Smooth muscle cell (in vitro differentiated cells): Measurements from ENCODE around the gene CDK14. TPM values are rescaled to one million over a fixed set of nuclear protein-coding genes. Genes with fewer than 3 reads are reported as not detected.

ENCODE experiments used
- DNase-seq: peaks from one replicate; lab custom pipeline; 2025; ENCODE audit not compliant: unreplicated experiment; lab: John Stamatoyannopoulos, UW
- H2AFZ ChIP-seq: fragments of 200-600 bp; sonication (generic); 2 replicates; pipeline ENCODE4 v1.6.0; 2016; ENCODE audit warnings: antibody characterized with exemption, low read depth, mild to moderate bottlenecking
- H3F3A ChIP-seq: fragments of 200-600 bp; sonication (generic); 2 replicates; pipeline ENCODE4 v1.6.0; 2017; ENCODE audit warnings: antibody characterized with exemption, low read depth
- H3K27ac ChIP-seq: fragments of 200-600 bp; sonication (generic); 2 replicates; pipeline ENCODE4 v1.5.1; 2016; ENCODE audit warnings: low read depth, mild to moderate bottlenecking
- H3K27me3 ChIP-seq: fragments of 200-600 bp; sonication (generic); 2 replicates; pipeline ENCODE4 v1.6.1; 2016; ENCODE audit warnings: low read depth, mild to moderate bottlenecking
- H3K36me3 ChIP-seq: fragments of 200-600 bp; sonication (generic); 2 replicates; pipeline ENCODE4 v1.5.1; 2016; ENCODE audit warnings: low read depth
- H3K4me1 ChIP-seq: fragments of 200-600 bp; sonication (generic); 2 replicates; pipeline ENCODE4 v1.5.1; 2016; ENCODE audit warnings: low read depth
- H3K4me2 ChIP-seq: fragments of 200-600 bp; sonication (generic); 2 replicates; pipeline ENCODE4 v1.6.0; 2016; ENCODE audit warnings: mild to moderate bottlenecking
- H3K4me3 ChIP-seq: fragments of 200-600 bp; sonication (generic); 2 replicates; pipeline ENCODE4 v1.5.1; 2016; ENCODE audit warnings: mild to moderate bottlenecking
- H3K79me2 ChIP-seq: fragments of 200-600 bp; sonication (generic); 2 replicates; pipeline ENCODE4 v1.6.0; 2016; ENCODE audit warnings: low read depth, mild to moderate bottlenecking
- H3K9ac ChIP-seq: fragments of 200-600 bp; sonication (generic); 2 replicates; pipeline ENCODE4 v1.6.0; 2016; ENCODE audit warnings: low read depth
- H3K9me3 ChIP-seq: fragments of 200-600 bp; sonication (generic); replicated peaks from 2 replicates; pipeline ENCODE4 v1.5.1; 2016; ENCODE audit warnings: low read depth
- H4K20me1 ChIP-seq: fragments of 200-600 bp; sonication (generic); 2 replicates; pipeline ENCODE4 v1.6.0; 2016; ENCODE audit warnings: low read depth
- CTCF ChIP-seq: fragments of 200-600 bp; sonication (generic); IDR thresholded peaks from 2 replicates; pipeline ENCODE4 v1.5.1; 2017; ENCODE audit warnings: borderline replicate concordance, mild to moderate bottlenecking, antibody characterized with exemption; ENCODE audit not compliant: insufficient read depth, poor library complexity, severe bottlenecking
- WGBS: methylation state at CpG from one replicate; pipeline ENCODE4 v1.1.7; 2016; ENCODE audit warnings: low lambda C conversion rate; 5-methylcytosine and 5-hydroxymethylcytosine counted together
- polyA plus RNA-seq: library from polyadenylated mRNA; unstranded; fragments of >200 nt; fragmentation: Nextera tagmentation; extraction: Ambion mirVana; gene quantifications from 2 replicates; pipeline ENCODE4 v1.2.1, GENCODE V29; 2016
- total RNA-seq: library from RNA; depleted of rRNA; stranded (reverse); fragments of >200 nt; gene quantifications from 2 replicates; pipeline ENCODE4 v1.2.3, GENCODE V29; 2014

The CDK14 gene
- total and polyA plus RNA-seq, 2 experiments from 2014 or later = 4.1 to 5.3 TPM

- Histone ChIP-seq H3K4me1 (peaks cover 51% of the 10 kb centered on the region), H3K27me3 (no peaks in the 10 kb centered on the region), H3K79me2 (no peaks in the 10 kb centered on the region), H3K4me2 (peak overlapping the region; percentile 52), H2AFZ (no peak overlapping the region), H3K27ac (no peak overlapping the region), H3F3A (no peaks in the 10 kb centered on the region), H3K36me3 (no peaks in the 10 kb centered on the region), H4K20me1 (no peaks in the 10 kb centered on the region), H3K9me3 (no peaks in the 10 kb centered on the region), H3K9ac (no peak overlapping the region), H3K4me3 (no peak overlapping the region)
- no peak for DNase-seq
- TF ChIP-seq CTCF = no peak
- WGBS = 45% methylated on average over 2 of the region's 2 CpGs
These were observed 26.5 kb downstream of the CDK14 start for GRCh38 chr7:90622670-90623069.

DNA sequence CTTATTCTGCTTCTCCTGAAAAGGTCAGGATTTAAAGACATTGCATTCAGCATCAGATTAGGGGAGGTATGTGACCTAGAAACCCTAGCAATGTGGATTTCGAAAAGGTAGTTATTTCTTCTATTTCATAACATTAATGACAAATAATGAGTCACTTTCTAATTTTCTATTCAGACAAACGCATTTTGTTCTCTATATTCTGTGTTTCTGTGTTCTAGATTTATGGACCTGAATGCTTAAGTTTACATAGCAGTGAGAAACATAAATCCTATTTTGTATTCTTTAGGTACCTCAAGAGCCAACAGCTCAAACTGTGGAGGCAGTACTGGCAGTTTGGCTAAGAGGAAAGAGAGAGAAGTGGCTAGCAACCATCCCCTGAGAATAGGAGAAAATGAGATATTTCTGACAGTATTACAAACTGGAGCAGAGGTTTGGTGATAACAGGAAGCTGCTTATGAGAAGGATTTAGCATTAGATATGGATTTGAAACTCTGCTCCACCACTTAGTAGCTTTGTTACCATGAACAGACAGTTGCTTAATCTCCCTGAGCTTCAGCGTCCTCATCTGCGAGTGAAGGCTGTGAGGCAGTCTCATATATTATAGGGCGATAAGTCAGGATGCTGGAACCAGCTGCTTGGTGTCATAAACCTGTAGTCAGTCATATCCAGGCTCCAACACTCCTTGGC lies 28.2 kb downstream of the CDK14 start:
- Histone ChIP-seq H3F3A (no peaks in the 10 kb centered on the region), H3K4me1 (peaks cover 51% of the 10 kb centered on the region), H3K9ac (peak overlapping the region; percentile 19), H3K36me3 (no peaks in the 10 kb centered on the region), H3K4me2 (peak overlapping the region; percentile 65), H3K4me3 (no peak overlapping the region), H3K9me3 (no peaks in the 10 kb centered on the region), H2AFZ (no peak overlapping the region), H4K20me1 (no peaks in the 10 kb centered on the region), H3K27me3 (no peaks in the 10 kb centered on the region), H3K79me2 (no peaks in the 10 kb centered on the region), H3K27ac (peak overlapping the region; percentile 49)
- DNase-seq = no peak
- TF ChIP-seq CTCF = no peak
- 28% methylated on average over 5 of the region's 5 CpGs for WGBS

DNA sequence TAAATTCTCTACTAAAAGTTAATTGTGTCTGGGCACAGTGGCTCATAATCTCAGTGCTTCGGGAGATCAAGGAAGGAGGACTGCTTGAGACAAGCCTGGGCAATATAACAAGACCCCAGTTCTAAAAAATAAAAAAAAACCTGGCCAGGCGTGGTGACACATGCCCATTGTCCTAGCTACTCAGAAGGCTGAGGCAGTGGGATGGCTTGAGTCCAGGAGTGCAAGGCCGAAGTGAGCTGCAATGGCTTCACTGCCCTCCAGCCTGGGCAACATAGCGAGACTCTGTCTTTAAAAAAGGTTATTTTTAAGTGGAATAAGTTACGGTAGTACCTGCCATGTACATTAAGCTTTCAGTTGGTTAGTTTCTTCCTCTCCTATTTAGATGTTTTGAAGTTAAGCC lies 28.9 kb downstream of the CDK14 start:
- WGBS = 58% methylated on average over 5 of the region's 5 CpGs
- peak overlapping the region; percentile 19 for H3K9ac ChIP-seq

More for the DNA sequence above, 28.9 kb downstream of the CDK14 start:
- Histone ChIP-seq H3K36me3 (no peaks in the 10 kb centered on the region), H3K27ac (peak overlapping the region; percentile 49), H3K4me1 (peaks cover 51% of the 10 kb centered on the region), H3K27me3 (no peaks in the 10 kb centered on the region), H3K9me3 (no peaks in the 10 kb centered on the region), H3F3A (no peaks in the 10 kb centered on the region), H3K4me3 (no peak overlapping the region), H3K4me2 (peak overlapping the region; percentile 65), H2AFZ (no peak overlapping the region), H4K20me1 (no peaks in the 10 kb centered on the region), H3K79me2 (no peaks in the 10 kb centered on the region)
- no peak for TF ChIP-seq CTCF
- DNase-seq = no peak
